VCaP (cell line): Measurements from ENCODE around the gene MGAT1.
"Not testable (repeated sequence)": the region's sequence is repeated elsewhere in the genome, so short reads cannot be mapped to it uniquely, and the experiment has no call there.

Source experiments
- H3K27ac ChIP-seq: fragments of 450-650 bp; 2 replicates; pipeline ENCODE4 v1.5.1; 2017
- CTCF ChIP-seq: fragments of 450-650 bp; conservative IDR thresholded peaks from 2 replicates; pipeline ENCODE4 v1.5.1; 2017; ENCODE audit warnings: mild to moderate bottlenecking, moderate library complexity

The MGAT1 gene

DNA sequence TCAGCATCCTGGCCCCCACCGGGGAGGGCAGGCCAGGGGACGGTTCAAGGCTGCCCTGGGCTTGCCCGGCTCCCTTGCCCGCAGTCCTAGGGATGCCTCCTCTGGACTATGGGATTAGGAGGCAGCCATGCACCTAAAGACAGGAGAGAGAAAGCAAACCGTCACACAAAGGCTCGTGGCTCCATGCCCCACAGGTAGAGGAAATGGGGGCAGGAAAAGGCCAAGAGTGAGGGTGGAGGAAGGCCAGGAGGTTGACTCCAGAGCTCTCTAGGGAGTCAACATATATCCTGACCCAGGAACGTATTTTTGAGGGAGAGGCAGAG, 9.7 kb downstream of the MGAT1 start:
- H3K27ac ChIP-seq, result no peak overlapping the region
- TF ChIP-seq CTCF, result no peak

DNA sequence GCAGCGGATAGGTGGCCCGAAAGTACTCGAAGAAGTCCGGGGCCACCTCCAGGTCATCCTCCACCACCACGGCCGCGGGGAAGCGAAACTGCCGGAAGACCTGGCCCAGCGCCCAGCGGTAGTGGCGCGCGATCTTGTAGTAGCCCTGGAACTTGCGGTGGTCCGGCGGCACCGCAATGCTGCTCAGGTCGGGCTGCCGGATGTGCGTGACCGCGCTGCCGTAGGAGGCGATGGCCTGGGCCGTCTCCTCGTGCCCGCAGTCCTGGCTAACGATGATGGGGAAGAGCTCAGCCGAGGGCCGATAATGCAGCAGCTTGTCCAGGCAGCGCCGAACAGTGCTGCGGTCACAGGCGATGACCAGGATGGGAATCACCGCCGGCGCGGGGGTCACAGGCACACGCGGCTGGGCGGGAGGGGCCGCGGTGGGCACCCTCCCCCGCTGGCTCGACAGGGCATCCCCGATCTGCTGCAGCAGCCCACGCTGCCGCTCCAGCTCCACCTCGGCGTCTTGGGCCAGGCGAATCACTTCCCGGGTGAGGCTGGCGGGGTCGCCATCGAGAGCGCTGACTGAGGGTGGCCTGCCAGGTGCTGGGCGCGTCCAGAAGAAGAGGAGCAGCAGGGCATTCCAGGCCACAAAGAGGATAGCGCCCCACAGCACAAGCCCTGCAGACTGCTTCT, 10.2 kb downstream of the MGAT1 start:
- no peak for TF ChIP-seq CTCF
- no peak overlapping the region for H3K27ac ChIP-seq

DNA sequence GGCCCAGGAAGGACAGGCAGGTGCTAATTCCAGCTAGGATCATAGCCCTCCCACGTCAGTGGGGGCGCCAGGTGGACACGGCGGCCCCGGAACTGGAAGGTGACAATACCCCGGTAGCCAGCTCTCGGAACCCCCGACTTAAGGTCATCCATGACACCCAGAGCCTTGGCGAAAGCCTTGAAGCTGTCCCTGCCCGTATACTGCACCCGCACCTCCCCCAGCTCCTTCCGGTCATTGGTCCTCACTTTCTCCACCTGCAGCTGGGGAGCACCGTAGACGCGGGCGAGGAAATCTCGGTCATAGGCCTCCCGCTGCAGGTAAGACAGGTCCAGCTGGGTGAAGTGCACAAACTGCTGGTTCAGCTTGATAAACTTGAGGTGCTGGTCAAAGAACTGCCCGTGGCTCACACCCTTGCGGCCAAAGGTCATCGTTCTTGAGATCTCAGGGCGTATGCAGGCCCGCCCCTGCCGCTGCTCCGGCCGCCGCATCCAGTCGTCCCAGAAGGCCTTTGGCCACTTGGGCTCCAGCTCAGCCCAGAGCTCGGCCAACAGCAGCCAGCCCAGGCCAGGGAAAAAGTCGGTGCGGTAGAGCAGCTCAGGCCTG, 10.9 kb downstream of the MGAT1 start:
- TF ChIP-seq CTCF, result no peak
- no peak overlapping the region for H3K27ac ChIP-seq

DNA sequence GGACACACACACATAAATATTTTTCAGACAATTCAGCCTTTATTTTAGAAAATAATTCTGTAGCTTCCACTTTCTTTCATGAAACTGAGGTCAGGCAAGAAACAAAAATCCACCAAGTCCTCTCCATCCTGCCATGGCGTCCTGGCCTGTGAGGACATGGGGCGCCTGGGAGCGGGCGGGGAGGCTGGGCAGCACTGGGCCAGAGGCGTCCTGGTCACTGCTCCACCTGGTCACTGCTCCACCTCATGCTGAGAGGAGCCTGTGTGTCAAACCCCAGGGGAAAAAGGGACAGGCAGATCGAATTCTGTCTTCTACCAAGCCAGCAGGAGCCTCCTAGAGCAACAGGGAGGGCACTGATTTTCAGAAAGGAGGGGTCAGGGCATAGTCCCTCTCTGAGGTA, 12.1 kb downstream of the MGAT1 start:
- no peak overlapping the region for H3K27ac ChIP-seq
- no peak for TF ChIP-seq CTCF

DNA sequence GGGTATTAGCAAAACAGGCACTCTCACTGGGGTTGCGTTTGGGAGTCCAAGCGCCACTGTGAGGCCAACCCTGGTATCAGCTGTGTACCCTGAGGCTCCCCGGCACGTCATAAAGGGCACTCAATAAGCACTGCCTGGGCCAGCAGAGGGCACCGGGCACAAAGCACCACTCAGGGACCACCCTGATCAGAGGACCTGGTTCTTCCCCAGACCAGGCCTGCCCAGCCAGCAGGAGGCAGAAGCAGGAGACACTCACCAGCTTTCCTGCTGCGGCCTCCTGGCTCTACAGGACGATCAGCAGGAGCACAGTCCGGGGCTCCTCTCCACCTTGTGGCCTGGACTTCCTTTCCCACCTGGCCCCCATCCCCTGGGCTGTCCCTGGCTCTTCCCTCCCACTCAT, 12.6 kb downstream of the MGAT1 start:
- peak; percentile 31; the same call in 1 of the 2 replicates for TF ChIP-seq CTCF
- no peak overlapping the region for H3K27ac ChIP-seq

DNA sequence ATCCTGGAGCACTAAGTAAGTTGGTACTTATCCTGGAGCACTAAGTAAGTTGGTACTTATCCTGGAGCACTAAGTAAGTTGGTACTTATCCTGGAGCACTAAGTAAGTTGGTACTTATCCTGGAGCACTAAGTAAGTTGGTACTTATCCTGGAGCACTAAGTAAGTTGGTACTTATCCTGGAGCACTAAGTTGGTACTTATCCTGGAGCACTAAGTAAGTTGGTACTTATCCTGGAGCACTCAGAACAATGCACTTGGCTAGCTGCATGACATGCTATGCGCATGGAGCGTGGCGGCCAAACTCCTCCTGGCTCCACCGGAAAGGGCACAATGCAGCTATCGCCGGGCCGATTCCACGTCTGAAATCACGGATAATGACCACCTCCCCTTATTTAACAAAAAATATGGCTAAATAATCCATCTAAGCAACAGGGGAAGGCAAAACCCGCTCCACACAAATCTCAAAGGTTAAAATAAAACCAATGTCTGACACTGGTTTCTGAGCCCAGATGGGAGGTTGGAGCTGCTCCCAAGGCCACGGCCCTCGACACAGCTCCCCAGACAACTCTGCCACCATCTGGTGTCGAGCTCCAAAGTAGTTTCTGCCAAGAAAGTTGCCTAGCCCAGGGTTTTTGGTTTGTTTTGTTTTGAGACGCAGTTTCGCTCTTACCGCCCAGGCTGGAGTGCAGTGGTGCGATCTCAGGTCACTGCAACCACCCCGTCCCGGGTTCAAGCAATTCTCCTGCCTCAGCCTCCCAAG, 13.8 kb downstream of the MGAT1 start:
- not testable (repeated sequence) for H3K27ac ChIP-seq

DNA sequence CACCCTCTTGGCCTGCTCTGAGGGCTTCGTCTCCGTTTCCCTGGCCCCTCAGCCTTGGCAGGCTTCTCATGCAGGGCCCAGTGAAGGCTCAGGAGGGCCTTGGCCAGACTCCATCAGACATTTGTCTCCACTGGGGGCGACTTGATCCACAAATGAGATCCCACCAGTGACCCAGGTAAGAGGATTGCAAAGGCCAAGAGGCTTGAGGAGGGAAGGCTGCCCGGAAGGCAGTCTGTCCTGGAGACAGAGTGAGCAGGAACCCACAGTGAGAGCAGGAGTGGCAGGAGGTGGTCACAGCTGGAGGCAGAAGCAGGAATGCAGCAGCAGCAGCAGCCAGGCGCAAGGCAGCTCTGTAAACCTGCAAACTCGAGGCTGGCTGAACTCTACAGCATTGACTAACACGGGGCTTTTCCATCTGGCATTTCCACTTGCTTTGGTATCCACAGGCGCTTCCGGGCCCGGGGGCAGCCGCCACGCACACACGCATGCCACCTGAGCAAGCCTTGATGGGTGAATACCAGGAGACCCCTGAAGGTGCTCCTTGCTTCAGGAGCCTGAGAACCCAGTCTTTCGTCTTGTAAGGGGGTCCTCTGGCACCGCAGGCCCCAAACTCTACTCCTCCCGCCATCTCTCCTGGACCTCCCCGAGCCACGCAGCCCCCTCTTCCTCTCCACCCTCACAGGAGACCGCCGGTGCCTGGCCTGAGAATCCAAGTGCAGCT, 14.7 kb downstream of the MGAT1 start:
- TF ChIP-seq CTCF, result no peak
- H3K27ac ChIP-seq, result no peak overlapping the region
